Measurements from ENCODE around the gene GSDME.

Gene GSDME

GRCh38 chr7:24709051-24709450, 48.2 kb downstream of the GSDME start:
- DNase-seq (ENCODE audit: extremely low spot score, insufficient read length, low read depth) = no peak

GRCh38 chr7:24707988-24708615, 49.2 kb downstream of the GSDME start:
- FAIRE-seq = no peak

More at GRCh38 chr7:24709051-24709450, 48.2 kb downstream of the GSDME start:
- no peak for FAIRE-seq

GRCh38 chr7:24706211-24707170, 50.8 kb downstream of the GSDME start:
- DNase-seq (ENCODE audit: extremely low spot score, insufficient read length, low read depth) (no peak), FAIRE-seq (no peak)

More at GRCh38 chr7:24707988-24708615, 49.2 kb downstream of the GSDME start:
- no peak for DNase-seq (ENCODE audit: extremely low spot score, insufficient read length, low read depth)

GRCh38 chr7:24705461-24705954, 51.8 kb downstream of the GSDME start:
- FAIRE-seq (no peak), DNase-seq (ENCODE audit: extremely low spot score, insufficient read length, low read depth) (no peak)

- no peak for FAIRE-seq
- DNase-seq (ENCODE audit: extremely low spot score, insufficient read length, low read depth) = no peak
Measured at GRCh38 chr7:24704311-24704710, 53.0 kb downstream of the GSDME start.

- FAIRE-seq (no peak), DNase-seq (ENCODE audit: extremely low spot score, insufficient read length, low read depth) (no peak)
Measured at GRCh38 chr7:24703296-24703695, 54.0 kb downstream of the GSDME start.

GRCh38 chr7:24702755-24703154, 54.5 kb downstream of the GSDME start:
- FAIRE-seq (no peak), DNase-seq (ENCODE audit: extremely low spot score, insufficient read length, low read depth) (no peak)

- FAIRE-seq = no peak
- DNase-seq (ENCODE audit: extremely low spot score, insufficient read length, low read depth) = no peak
Measured at GRCh38 chr7:24701261-24702235, 55.7 kb downstream of the GSDME start.

GRCh38 chr7:24700521-24701260, 56.6 kb downstream of the GSDME start:
- FAIRE-seq = no peak
- no peak for DNase-seq (ENCODE audit: extremely low spot score, insufficient read length, low read depth)

- DNase-seq (ENCODE audit: extremely low spot score, insufficient read length, low read depth) = no peak
- FAIRE-seq = no peak
Measured at GRCh38 chr7:24698531-24699266, 58.6 kb downstream of the GSDME start.

GRCh38 chr7:24697416-24697815, 59.8 kb downstream of the GSDME start:
- FAIRE-seq (no peak), DNase-seq (ENCODE audit: extremely low spot score, insufficient read length, low read depth) (no peak)

- DNase-seq (ENCODE audit: extremely low spot score, insufficient read length, low read depth) (no peak), FAIRE-seq (no peak)
Measured at GRCh38 chr7:24692592-24692991, 64.7 kb downstream of the GSDME start.

GRCh38 chr7:24690251-24690650, 67.0 kb downstream of the GSDME start:
- FAIRE-seq (no peak), DNase-seq (ENCODE audit: extremely low spot score, insufficient read length, low read depth) (no peak)

- FAIRE-seq = no peak
- DNase-seq (ENCODE audit: extremely low spot score, insufficient read length, low read depth) = no peak
Measured at GRCh38 chr7:24685708-24686107, 71.6 kb downstream of the GSDME start.

GRCh38 chr7:24670782-24671181, 86.5 kb downstream of the GSDME start:
- DNase-seq (ENCODE audit: extremely low spot score, insufficient read length, low read depth) = no peak
- no peak for FAIRE-seq

GRCh38 chr7:24669971-24670591, 87.2 kb downstream of the GSDME start:
- no peak for DNase-seq (ENCODE audit: extremely low spot score, insufficient read length, low read depth)
- FAIRE-seq = no peak

GRCh38 chr7:24668927-24669635, 88.2 kb downstream of the GSDME start:
- DNase-seq (ENCODE audit: extremely low spot score, insufficient read length, low read depth) = no peak
- FAIRE-seq = no peak

All from GM18507 (cell line).